Osteocyte (in vitro differentiated cells): Measurements from ENCODE around the gene ZDHHC14. TPM values are rescaled to one million over a fixed set of nuclear protein-coding genes. Genes with fewer than 3 reads are reported as not detected.

ENCODE experiments used
- DNase-seq: peaks from one replicate; pipeline ENCODE4 v3.0.0; 2021; ENCODE audit warnings: mixed read lengths; ENCODE audit not compliant: unreplicated experiment; ENCODE audit errors: extremely low spot score
- H3K27ac Mint-ChIP-seq: one replicate; pipeline ENCODE4 v1.8.0; 2021; ENCODE audit warnings: mild to moderate bottlenecking, mixed read lengths; ENCODE audit not compliant: unreplicated experiment
- H3K27me3 Mint-ChIP-seq: one replicate; pipeline ENCODE4 v1.8.0; 2021; ENCODE audit warnings: mixed read lengths; ENCODE audit not compliant: unreplicated experiment
- H3K36me3 Mint-ChIP-seq: one replicate; pipeline ENCODE4 v1.8.0; 2021; ENCODE audit warnings: mixed read lengths; ENCODE audit not compliant: unreplicated experiment
- H3K4me1 Mint-ChIP-seq: one replicate; pipeline ENCODE4 v1.8.0; 2021; ENCODE audit warnings: mixed read lengths; ENCODE audit not compliant: unreplicated experiment
- H3K4me3 Mint-ChIP-seq: one replicate; pipeline ENCODE4 v1.8.0; 2021; ENCODE audit warnings: mild to moderate bottlenecking, moderate library complexity, mixed read lengths; ENCODE audit not compliant: unreplicated experiment
- H3K9me3 Mint-ChIP-seq: one replicate; pipeline ENCODE4 v1.8.0; 2021; ENCODE audit warnings: mixed read lengths; ENCODE audit not compliant: unreplicated experiment
- CTCF ChIP-seq: fragments of 200-600 bp; sonication (generic); IDR thresholded peaks from 2 replicates; pipeline ENCODE4 v1.5.0; 2021; ENCODE audit warnings: antibody characterized with exemption, mild to moderate bottlenecking, moderate library complexity
- total RNA-seq: library from RNA; stranded (reverse); gene quantifications from 2 replicates; pipeline ENCODE4 v1.2.1, GENCODE V29; 2021

The ZDHHC14 gene
- total RNA-seq, 1 donor from 2014 or later: 9.1 TPM

GRCh38 chr6:157398151-157398550 lies 17.2 kb downstream of the ZDHHC14 start:
- no peak for TF ChIP-seq CTCF
- no peak overlapping the region for H3K4me3 Mint-ChIP-seq
- no peaks in the 10 kb centered on the region for H3K9me3 Mint-ChIP-seq
- DNase-seq: no peak
- no peaks in the 10 kb centered on the region for H3K27me3 Mint-ChIP-seq
- H3K27ac Mint-ChIP-seq: no peak overlapping the region
- H3K36me3 Mint-ChIP-seq: no peaks in the 10 kb centered on the region
- no peaks in the 10 kb centered on the region for H3K4me1 Mint-ChIP-seq

GRCh38 chr6:157400676-157401075 lies 19.7 kb downstream of the ZDHHC14 start:
- no peaks in the 10 kb centered on the region for H3K4me1 Mint-ChIP-seq
- H3K36me3 Mint-ChIP-seq: no peaks in the 10 kb centered on the region
- H3K4me3 Mint-ChIP-seq: no peak overlapping the region
- no peak overlapping the region for H3K27ac Mint-ChIP-seq
- no peaks in the 10 kb centered on the region for H3K27me3 Mint-ChIP-seq
- DNase-seq: no peak
- TF ChIP-seq CTCF: no peak
- no peaks in the 10 kb centered on the region for H3K9me3 Mint-ChIP-seq

DNA sequence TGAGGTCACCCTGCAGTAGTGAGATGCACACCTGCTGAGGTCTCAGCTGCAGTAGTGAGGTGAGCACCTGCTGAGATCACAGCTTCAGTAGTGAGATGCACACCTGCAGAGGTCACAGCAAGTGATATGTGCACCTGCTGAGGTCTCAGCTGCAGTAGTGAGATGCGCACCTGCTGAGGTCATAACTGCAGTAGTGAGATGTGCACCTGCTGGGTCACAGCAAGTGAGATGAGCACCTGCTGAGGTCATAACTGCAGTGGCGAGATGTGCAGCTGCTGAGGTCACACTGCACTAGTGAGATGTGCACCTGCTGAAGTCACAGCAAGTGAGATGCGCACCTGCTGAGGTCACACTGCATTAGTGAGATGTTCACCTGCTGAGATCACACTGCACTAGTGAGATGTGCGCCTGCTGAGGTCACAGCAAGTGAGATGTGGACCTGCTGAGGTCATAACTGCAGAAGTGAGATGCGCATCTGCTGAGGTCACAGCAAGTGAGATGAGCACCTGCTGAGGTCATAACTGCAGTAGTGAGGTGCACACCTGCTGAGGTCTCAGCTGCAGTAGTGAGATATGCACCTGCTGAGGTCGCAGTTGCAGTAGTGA lies 20.8 kb downstream of the ZDHHC14 start:
- H3K4me3 Mint-ChIP-seq: no peak overlapping the region
- peaks cover 6% of the 10 kb centered on the region for H3K4me1 Mint-ChIP-seq
- H3K36me3 Mint-ChIP-seq: no peaks in the 10 kb centered on the region
- no peaks in the 10 kb centered on the region for H3K9me3 Mint-ChIP-seq
- no peaks in the 10 kb centered on the region for H3K27me3 Mint-ChIP-seq
- no peak overlapping the region for H3K27ac Mint-ChIP-seq
- no peak for DNase-seq
- TF ChIP-seq CTCF: no peak

DNA sequence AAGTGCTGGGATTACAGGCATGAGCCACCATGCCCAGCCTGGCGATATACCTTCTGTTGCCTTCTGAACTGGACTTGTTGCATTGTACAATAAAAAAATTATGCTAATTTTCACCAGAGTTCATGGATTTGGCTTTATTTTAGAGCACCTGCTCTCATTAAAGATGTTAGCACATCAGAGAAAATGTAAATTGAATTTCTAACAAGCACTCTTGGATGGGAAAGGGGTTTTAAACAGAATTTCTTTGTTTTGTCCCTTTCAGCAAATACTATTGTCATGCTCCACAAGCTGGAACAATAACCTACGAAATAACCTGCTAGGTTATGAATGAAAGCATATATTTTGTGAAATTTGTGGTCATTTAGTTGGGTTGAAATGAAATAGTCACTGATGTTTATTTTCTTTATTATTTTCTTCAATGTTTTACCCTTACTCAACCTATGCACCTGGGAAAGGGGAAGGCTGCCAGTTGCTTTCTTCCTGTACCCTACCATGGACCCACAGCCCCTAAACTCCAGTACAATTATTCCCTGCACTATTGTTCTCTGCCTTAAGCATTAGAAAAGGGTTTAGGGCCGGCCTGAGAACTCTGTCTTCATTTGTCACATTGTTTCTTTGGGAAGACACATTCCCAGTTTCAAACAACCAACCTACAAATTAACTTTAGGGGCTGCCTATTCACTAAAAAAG lies 22.2 kb downstream of the ZDHHC14 start:
- Mint-ChIP-seq H3K27ac (no peak overlapping the region), H3K9me3 (no peaks in the 10 kb centered on the region), H3K27me3 (no peaks in the 10 kb centered on the region), H3K4me3 (no peak overlapping the region), H3K4me1 (peaks cover 6% of the 10 kb centered on the region), H3K36me3 (no peaks in the 10 kb centered on the region)
- TF ChIP-seq CTCF: no peak
- no peak for DNase-seq

- no peaks in the 10 kb centered on the region for H3K27me3 Mint-ChIP-seq
- H3K4me1 Mint-ChIP-seq: peaks cover 6% of the 10 kb centered on the region
- TF ChIP-seq CTCF: no peak
- H3K9me3 Mint-ChIP-seq: no peaks in the 10 kb centered on the region
- no peak overlapping the region for H3K27ac Mint-ChIP-seq
- no peak for DNase-seq
- no peaks in the 10 kb centered on the region for H3K36me3 Mint-ChIP-seq
- no peak overlapping the region for H3K4me3 Mint-ChIP-seq
Observed at GRCh38 chr6:157403686-157404051, 22.7 kb downstream of the ZDHHC14 start.
